H1 (cell line): ENCODE data around the gene SNTN.

Experiments used
- CEBPB ChIP-seq: IDR thresholded peaks from 2 replicates; pipeline ENCODE4 v1.6.1; 2012; ENCODE audit warnings: low read depth, low read length
- CTCF ChIP-seq, 3 experiments: IDR thresholded peaks; 1 replicate in 2 of 3; 2 replicates in 1 of 3; pipeline versions ENCODE4 v1.5.1 to v1.6.1; 2011; ENCODE audit warnings: low read length in 3 of 3, mild to moderate bottlenecking in 3 of 3, inconsistent platforms in 2 of 3, low read depth in 1 of 3, moderate library complexity in 1 of 3; ENCODE audit not compliant: insufficient read depth in 1 of 3; ENCODE audit errors: control extremely low read depth in 1 of 3
- EZH2 ChIP-seq: fragments of 200-600 bp; sonication (generic); IDR thresholded peaks from 2 replicates; pipeline ENCODE4 v1.7.1; 2012; ENCODE audit warnings: low read depth, mild to moderate bottlenecking, moderate library complexity, low read length, inconsistent platforms; ENCODE audit not compliant: severe bottlenecking
- KDM1A ChIP-seq: fragments of 200-600, 300-600 bp; sonication (generic); IDR thresholded peaks from 2 replicates; pipeline ENCODE4 v1.7.1; 2016; ENCODE audit warnings: mild to moderate bottlenecking, low read length, borderline replicate concordance
- MAFK ChIP-seq: IDR thresholded peaks from 2 replicates; pipeline ENCODE4 v1.6.1; 2012; ENCODE audit warnings: low read depth, mild to moderate bottlenecking, improper control_type of control experiment, low read length
- MAX ChIP-seq: IDR thresholded peaks from 2 replicates; pipeline ENCODE4 v1.6.1; 2012; ENCODE audit warnings: inconsistent platforms
- POLR2A ChIP-seq, 2 experiments: IDR thresholded peaks; 1 replicate in 1 of 2; 2 replicates in 1 of 2; pipeline ENCODE4 v1.6.1; 2011; ENCODE audit warnings: low read depth in 2 of 2, low read length in 2 of 2, mild to moderate bottlenecking in 2 of 2; ENCODE audit errors: control extremely low read depth in 1 of 2
- POLR2AphosphoS5 ChIP-seq: IDR thresholded peaks from 2 replicates; pipeline ENCODE4 v1.6.1; 2011; ENCODE audit warnings: low read depth, low read length
- SP1 ChIP-seq: IDR thresholded peaks from 2 replicates; pipeline ENCODE4 v1.6.1; 2011; ENCODE audit warnings: low read depth, low read length
- SRF ChIP-seq: IDR thresholded peaks from 2 replicates; pipeline ENCODE4 v1.6.1; 2011; ENCODE audit warnings: mild to moderate bottlenecking, low read depth, low read length, moderate library complexity
- TAF1 ChIP-seq: IDR thresholded peaks from 2 replicates; pipeline ENCODE4 v1.6.1; 2011; ENCODE audit warnings: mild to moderate bottlenecking, low read depth, low read length
- TCF12 ChIP-seq: IDR thresholded peaks from 2 replicates; pipeline ENCODE4 v1.6.1; 2011; ENCODE audit warnings: low read depth, mild to moderate bottlenecking, low read length
- YY1 ChIP-seq: IDR thresholded peaks from 2 replicates; pipeline ENCODE4 v1.6.1; 2011; ENCODE audit warnings: low read depth, mild to moderate bottlenecking, low read length

GRCh38 chr3:63624941-63625560, 27.4 kb upstream of the SNTN start:
- TF ChIP-seq POLR2A (IDR thresholded peaks at IDR 0.05; ENCODE audit: control extremely low read depth in 1 of 2, low read depth in 2 of 2, low read length in 2 of 2) = no peak
- TF ChIP-seq EZH2 = no peak
- TF ChIP-seq CTCF (IDR thresholded peaks at IDR 0.05; ENCODE audit: control extremely low read depth in 1 of 3, insufficient read depth in 1 of 3, low read depth in 1 of 3, low read length in 3 of 3) = no peak
- TF ChIP-seq KDM1A = no peak
- TF ChIP-seq TCF12 = no peak
- TF ChIP-seq MAFK = no peak
- no peak for TF ChIP-seq SP1
- no peak for TF ChIP-seq POLR2AphosphoS5
- TF ChIP-seq YY1 = no peak
- no peak for TF ChIP-seq MAX
- TF ChIP-seq SRF = no peak
- TF ChIP-seq TAF1 = no peak
- TF ChIP-seq CEBPB = no peak
